Heart right ventricle (tissue), 16 donors: ENCODE measurements around the gene RSPH1. TPM values are rescaled to one million over a fixed set of nuclear protein-coding genes. Genes with fewer than 3 reads are reported as not detected.

ENCODE experiments used
- ATAC-seq, 8 donors: fragments of 200-7000 bp; cut with Tn5 transposase; one replicate each; pipeline ENCODE4 v1.9.1; 2020; ENCODE audit warnings: mild to moderate bottlenecking in 8 of 8, moderate library complexity in 8 of 8, moderate number of reproducible peaks in 1 of 8
- DNase-seq, 2 donors: peaks; one replicate each; pipeline ENCODE4 v3.0.0-alpha.2; 2020
- H3K27ac ChIP-seq, 10 donors: fragments of 200-600 bp; sonication (generic) in 2 of 10; one replicate each; pipeline versions ENCODE4 v1.5.0 to v1.8.0; 2020 to 2022; ENCODE audit warnings: mild to moderate bottlenecking in 3 of 10
- H3K27me3 ChIP-seq, 7 donors: fragments of 200-600 bp; one replicate each; pipeline ENCODE4 v1.8.0; 2021 to 2022; ENCODE audit warnings: mild to moderate bottlenecking in 2 of 7
- H3K36me3 ChIP-seq, 9 donors: fragments of 200-600 bp; sonication (generic) in 1 of 9; one replicate each; pipeline versions ENCODE4 v1.5.0 to v1.8.0; 2020 to 2022; ENCODE audit warnings: mild to moderate bottlenecking in 2 of 9
- H3K4me1 ChIP-seq, 9 donors: fragments of 200-600 bp; sonication (generic) in 1 of 9; one replicate each; pipeline versions ENCODE4 v1.5.0 to v1.8.0; 2020 to 2022; ENCODE audit warnings: mild to moderate bottlenecking in 4 of 9
- H3K4me3 ChIP-seq, 10 donors: fragments of 200-600 bp; sonication (generic) in 2 of 10; one replicate each; pipeline versions ENCODE4 v1.5.0 to v1.8.0; 2020 to 2022; ENCODE audit warnings: mild to moderate bottlenecking in 7 of 10, moderate library complexity in 2 of 10
- H3K9me3 ChIP-seq, 11 donors: fragments of 200-600 bp in 10 of 11; sonication (generic) in 2 of 11; one replicate each; pipeline versions ENCODE4 v1.5.0 to v1.8.0; 2013 to 2022; ENCODE audit warnings: mild to moderate bottlenecking in 2 of 11, control low read depth in 1 of 11, moderate library complexity in 1 of 11
- WGBS, 2 donors: extraction: QIAGEN DNeasy Blood & Tissue Kit; methylation state at CpG; one replicate each; pipeline ENCODE4 v1.1.7; 2013; ENCODE audit warnings: inconsistent platforms in 1 of 2; 5-methylcytosine and 5-hydroxymethylcytosine counted together
- intact Hi-C, 10 donors: fragments of 100-400 bp; cut with DNase I; formaldehyde crosslinking; loops; one replicate each; pipeline versions ENCODE4 v1.11.1 to v1.14.2; 2022
- polyA plus RNA-seq, 2 donors: library from polyadenylated mRNA; stranded (reverse); fragments of 200-250 nt; gene quantifications; one replicate each; pipeline ENCODE4 v1.2.3, GENCODE V29; 2013
- total RNA-seq, 10 donors: library from RNA; stranded (reverse); fragmentation: NEBNext Ultra II Directional in 3 of 10; extraction: Animal tissue kit (Norgen Biotek cat#: 25700) in 3 of 10; gene quantifications; one replicate each; pipeline versions ENCODE4 v1.2.1 to v1.2.4, GENCODE V29; 2021 to 2023
- TF ChIP-seq, protein P1 (sequence below), 9 donors: fragments of 200-600 bp; sonication (generic) in 2 of 9; IDR thresholded peaks; one replicate each; pipeline versions ENCODE4 v1.5.0 to v1.8.0; 2021 to 2022; ENCODE audit warnings: antibody characterized with exemption in 9 of 9, mild to moderate bottlenecking in 5 of 9, moderate library complexity in 1 of 9
- donor health status: Arrhythmogenic right ventricular cardiomyopathy.
- donor health status: ischemic (EF 13 %, LVEDD 7.1; RV severe dilation, severe dysfunction).
- donor health status: healthy with polysubstance abuse.
- donor health status: DM: no; HTN: yes; CAD: no.
- donor health status: DM: no; HTN: no; CAD: no.
- donor health status: ischemic (EF 25% LVEDD 6.9; RV normal size, moderate dysfunction).
- donor health status: ischemic (EF 25% LVEDD 5.7; RV mildly dilated, moderate dysfunction).
- donor health status: healthy.
- donor health status: DM: yes; HTN: yes; CAD: no.
- donor health status: Ischemic cardiomyopathy.
- donor health status: ischemic (EF 35%, LVEDD 5.7; RV mildly dilated, moderate dysfunction).
- donor health status: nonischemic (EF 11% LVEDD 7.7; RV severe dilation, severe dysfunction).
- donor health status: DM: yes; HTN: yes; CAD: no.
- donor health status: PGD.
- donor health status: ischemic (EF 29% LVEDD 5.4; RV normal size, mild dysfunction).
- donor health status: nonischemic (EF 23%, LVEDD 6.1; RV moderate dilation, normal function).

The RSPH1 gene
- total and polyA plus RNA-seq, 12 donors: 0.06 to 0.36 (median 0.20) TPM; not detected in 9

DNA sequence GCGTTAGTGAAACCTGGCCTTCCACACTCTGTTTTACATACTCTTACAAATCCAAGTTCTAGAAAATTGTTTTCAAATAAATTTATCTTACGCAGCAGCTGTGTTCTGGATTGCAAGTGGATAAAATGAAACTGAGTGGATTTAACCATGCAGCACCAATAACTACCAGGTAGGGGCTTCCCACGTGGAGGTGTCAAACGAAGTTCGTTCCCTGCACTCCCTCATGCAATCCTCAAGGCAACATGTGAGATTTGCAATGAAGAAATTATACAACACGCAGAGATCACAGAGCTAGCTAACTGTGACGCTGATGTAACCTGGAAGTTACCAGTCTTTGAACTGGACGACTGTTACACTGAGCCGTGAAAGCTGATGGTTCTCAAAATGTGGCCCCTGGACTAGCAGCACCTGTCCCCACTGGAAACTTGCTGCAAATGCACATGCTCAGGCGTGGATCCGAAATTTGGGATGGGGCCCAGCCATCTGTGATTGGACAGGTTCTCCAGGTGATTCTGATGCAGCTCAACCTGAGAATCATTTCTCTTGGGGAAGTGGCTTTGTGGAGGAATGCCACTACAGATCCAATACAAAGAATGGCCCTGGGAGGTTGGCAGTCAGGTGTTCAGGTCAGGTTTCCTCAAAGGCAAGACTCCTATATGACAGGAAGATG, 36.3 kb downstream of the RSPH1 start:
- H3K27me3 ChIP-seq: peaks cover 0 to 10% (median 3%) of the 10 kb centered on the region in 7 donors
- TF ChIP-seq, protein P1, sequence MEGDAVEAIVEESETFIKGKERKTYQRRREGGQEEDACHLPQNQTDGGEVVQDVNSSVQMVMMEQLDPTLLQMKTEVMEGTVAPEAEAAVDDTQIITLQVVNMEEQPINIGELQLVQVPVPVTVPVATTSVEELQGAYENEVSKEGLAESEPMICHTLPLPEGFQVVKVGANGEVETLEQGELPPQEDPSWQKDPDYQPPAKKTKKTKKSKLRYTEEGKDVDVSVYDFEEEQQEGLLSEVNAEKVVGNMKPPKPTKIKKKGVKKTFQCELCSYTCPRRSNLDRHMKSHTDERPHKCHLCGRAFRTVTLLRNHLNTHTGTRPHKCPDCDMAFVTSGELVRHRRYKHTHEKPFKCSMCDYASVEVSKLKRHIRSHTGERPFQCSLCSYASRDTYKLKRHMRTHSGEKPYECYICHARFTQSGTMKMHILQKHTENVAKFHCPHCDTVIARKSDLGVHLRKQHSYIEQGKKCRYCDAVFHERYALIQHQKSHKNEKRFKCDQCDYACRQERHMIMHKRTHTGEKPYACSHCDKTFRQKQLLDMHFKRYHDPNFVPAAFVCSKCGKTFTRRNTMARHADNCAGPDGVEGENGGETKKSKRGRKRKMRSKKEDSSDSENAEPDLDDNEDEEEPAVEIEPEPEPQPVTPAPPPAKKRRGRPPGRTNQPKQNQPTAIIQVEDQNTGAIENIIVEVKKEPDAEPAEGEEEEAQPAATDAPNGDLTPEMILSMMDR (IDR thresholded peaks at IDR 0.05): no peak
- no peak overlapping the region for H3K27ac ChIP-seq
- intact Hi-C loops: no loop called here
- WGBS, 2 donors: 85 to 86% methylated on average over 11 of the region's 11 CpGs
- H3K4me3 ChIP-seq: no peak overlapping the region
- H3K4me1 ChIP-seq: peaks cover 0 to 8% (median 0%) of the 10 kb centered on the region in 9 donors
- DNase-seq: no peak
- ATAC-seq: no peak
- H3K9me3 ChIP-seq: no peaks in the 10 kb centered on the region
- H3K36me3 ChIP-seq: no peaks in the 10 kb centered on the region

DNA sequence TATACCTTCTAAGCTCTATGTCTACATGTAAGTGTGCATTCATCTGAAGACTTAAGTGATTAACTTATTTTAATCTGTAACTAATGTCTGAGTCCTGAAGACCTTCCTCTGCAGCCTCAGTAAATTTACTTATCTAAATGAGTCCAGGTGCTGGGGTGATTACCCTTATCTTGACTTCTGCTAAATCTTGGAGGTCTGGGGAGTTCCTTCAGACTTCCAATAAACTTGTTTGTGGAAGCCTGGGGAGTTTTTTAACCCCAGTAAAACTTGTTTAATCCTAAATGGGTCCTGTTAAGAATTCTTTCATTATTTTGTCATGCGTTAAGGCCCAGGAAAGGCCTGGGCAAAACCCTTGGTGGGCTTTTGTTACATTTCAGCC, 37.0 kb downstream of the RSPH1 start:
- Histone ChIP-seq H3K27ac (no peak overlapping the region), H3K27me3 (peaks cover 0 to 10% (median 3%) of the 10 kb centered on the region in 7 donors), H3K36me3 (no peaks in the 10 kb centered on the region), H3K9me3 (no peaks in the 10 kb centered on the region), H3K4me3 (no peak overlapping the region), H3K4me1 (peaks cover 0 to 2% (median 0%) of the 10 kb centered on the region in 9 donors)
- TF ChIP-seq, protein P1 (IDR thresholded peaks at IDR 0.05): no peak
- WGBS, 2 donors: 91 to 92% methylated on average over 1 of the region's 1 CpG
- intact Hi-C loops: no loop called here
- ATAC-seq: no peak
- no peak for DNase-seq

DNA sequence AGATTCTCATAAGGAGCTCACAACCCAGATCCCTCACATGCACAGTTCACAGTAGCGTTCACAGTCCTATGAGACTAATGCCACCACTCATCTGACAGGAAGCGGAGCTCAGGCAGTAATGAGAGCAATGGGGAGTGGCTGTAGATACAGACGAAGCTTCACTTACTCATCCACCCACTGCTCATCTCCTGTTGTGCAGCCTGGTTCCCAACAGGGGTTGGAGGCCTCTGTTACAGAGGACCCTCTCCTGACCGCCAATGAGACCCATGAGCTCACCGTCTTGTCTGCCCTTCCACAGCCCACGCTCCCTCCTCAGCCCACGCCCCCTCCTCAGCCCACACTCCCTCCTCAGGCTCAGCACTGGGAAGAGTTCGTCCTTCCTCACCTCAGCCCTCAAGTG, 39.6 kb downstream of the RSPH1 start:
- TF ChIP-seq, protein P1 (IDR thresholded peaks at IDR 0.05): no peak
- 73 to 81% methylated on average over 8 of the region's 8 CpGs for WGBS, 2 donors
- no peak overlapping the region for H3K4me3 ChIP-seq
- ATAC-seq: no peak
- H3K36me3 ChIP-seq: no peaks in the 10 kb centered on the region
- peaks cover 0 to 16% (median 3%) of the 10 kb centered on the region in 7 donors for H3K27me3 ChIP-seq
- H3K27ac ChIP-seq: no peak overlapping the region
- H3K4me1 ChIP-seq: no peaks in the 10 kb centered on the region
- H3K9me3 ChIP-seq: no peaks in the 10 kb centered on the region
- no peak for DNase-seq
- intact Hi-C loops: no loop called here

DNA sequence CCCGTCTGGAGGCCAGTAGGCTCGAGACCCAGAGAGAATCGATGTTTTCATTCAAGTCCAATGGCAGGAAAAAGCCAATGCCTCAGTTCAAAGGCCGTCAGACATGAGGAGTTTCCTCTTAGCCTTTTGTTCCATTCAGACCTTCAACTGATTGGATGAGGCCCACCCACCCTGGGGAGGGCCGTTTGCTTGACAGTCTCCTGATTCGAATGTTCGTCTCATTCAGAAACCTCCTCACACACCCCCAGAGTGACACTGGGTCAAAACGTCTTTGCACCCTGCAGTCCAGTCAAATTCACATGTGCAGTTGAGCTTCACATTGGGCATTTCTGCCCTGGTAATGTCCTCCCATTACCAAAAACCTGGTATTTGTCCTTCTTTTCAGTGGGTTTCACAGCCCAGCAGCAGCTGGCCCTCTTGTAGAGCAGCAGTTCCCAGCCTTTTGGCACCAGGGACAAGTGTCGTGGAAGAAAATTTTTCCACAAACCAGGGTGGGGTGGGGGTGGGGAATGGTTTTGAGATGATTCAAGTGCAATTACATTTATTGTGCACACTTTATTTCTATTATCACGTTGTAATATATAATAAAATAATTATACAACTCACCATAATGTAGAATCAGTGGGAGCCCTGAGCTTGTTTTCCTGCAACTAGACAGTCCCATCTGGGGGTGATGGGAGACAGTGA, 40.1 kb downstream of the RSPH1 start:
- ATAC-seq: no peak
- intact Hi-C loops: no loop called here

More for the DNA sequence above, 40.1 kb downstream of the RSPH1 start:
- peaks cover 0 to 16% (median 3%) of the 10 kb centered on the region in 7 donors for H3K27me3 ChIP-seq
- no peaks in the 10 kb centered on the region for H3K4me1 ChIP-seq
- no peak overlapping the region for H3K27ac ChIP-seq
- H3K9me3 ChIP-seq: no peaks in the 10 kb centered on the region
- H3K36me3 ChIP-seq: no peaks in the 10 kb centered on the region
- no peak for DNase-seq
- TF ChIP-seq, protein P1 (IDR thresholded peaks at IDR 0.05): no peak
- no peak overlapping the region for H3K4me3 ChIP-seq
- 84 to 87% methylated on average over 10 of the region's 10 CpGs for WGBS, 2 donors
